GM12874 (cell line): ENCODE measurements around the gene RHPN2.

Experiments
- TF ChIP-seq, protein P1 (sequence below): IDR thresholded peaks from 2 replicates; pipeline ENCODE4 v1.5.1; 2011; ENCODE audit warnings: low read depth, mild to moderate bottlenecking, control low read depth, low read length, moderate library complexity; ENCODE audit not compliant: insufficient read depth

RHPN2 gene

DNA sequence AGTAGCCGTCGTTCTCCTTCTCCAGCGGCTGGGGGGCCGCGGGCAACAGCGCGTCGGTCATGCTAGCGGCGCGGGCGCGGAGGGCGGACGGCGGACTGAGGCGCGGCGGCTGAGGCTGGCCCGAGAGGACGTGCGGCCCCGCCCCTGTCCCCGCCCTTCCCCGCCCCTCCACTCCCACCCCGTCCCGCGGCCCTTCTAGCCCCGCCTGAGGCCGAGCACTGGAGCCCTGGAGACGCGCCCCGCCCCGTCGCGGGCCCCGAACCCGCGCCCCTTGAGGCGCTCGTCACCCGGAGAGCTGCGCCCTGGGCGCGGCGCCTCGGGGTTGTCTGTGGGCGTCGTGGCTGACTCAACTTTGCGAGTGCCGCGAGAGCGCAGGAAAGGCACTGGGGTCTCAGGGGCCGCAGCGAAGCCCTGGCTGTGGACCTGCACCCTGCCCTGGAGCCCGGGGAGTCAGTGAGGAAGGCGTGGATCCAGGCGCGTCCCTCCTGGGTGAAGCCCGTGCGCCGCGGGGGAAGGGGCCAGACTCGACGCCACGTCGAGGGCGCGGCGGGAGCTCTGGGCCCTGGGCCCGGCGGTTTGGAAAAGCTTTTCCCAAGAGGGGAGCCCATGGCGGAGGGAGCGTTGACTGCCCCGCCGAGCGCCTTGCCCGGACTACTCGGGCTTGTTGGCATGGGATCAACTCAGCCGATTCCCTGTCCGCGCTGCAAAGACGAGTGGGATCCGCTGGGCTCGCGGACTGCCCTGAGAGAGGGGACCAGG is at the start of gene RHPN2:
Gene RHPN2, minus strand, starts transcription at position 97 of the 759 bp plus-strand sequence. Its CDS starts 36 bp downstream, at position 61.
- TF ChIP-seq, protein P1, sequence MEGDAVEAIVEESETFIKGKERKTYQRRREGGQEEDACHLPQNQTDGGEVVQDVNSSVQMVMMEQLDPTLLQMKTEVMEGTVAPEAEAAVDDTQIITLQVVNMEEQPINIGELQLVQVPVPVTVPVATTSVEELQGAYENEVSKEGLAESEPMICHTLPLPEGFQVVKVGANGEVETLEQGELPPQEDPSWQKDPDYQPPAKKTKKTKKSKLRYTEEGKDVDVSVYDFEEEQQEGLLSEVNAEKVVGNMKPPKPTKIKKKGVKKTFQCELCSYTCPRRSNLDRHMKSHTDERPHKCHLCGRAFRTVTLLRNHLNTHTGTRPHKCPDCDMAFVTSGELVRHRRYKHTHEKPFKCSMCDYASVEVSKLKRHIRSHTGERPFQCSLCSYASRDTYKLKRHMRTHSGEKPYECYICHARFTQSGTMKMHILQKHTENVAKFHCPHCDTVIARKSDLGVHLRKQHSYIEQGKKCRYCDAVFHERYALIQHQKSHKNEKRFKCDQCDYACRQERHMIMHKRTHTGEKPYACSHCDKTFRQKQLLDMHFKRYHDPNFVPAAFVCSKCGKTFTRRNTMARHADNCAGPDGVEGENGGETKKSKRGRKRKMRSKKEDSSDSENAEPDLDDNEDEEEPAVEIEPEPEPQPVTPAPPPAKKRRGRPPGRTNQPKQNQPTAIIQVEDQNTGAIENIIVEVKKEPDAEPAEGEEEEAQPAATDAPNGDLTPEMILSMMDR, result no peak

DNA sequence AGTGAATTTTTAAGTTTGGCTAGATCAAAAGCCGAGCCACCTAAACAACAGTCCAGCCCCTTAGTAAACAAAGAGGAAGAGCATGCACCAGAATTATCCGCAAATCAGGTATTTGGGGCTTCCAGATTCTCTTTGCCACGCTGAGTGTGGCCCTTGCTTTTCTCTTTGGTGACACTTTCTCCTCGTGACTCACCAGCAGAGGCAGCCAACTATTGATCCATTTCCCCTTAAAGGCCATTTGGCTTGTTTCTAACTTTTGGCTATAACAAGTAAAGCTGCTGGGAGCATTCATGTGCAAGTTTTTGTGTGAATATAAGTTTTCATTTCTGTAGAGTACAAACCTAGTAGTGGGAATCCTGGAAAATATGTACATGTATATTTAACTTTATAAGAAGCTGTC is 49.6 kb upstream of the RHPN2 start:
- TF ChIP-seq, protein P1, result no peak

DNA sequence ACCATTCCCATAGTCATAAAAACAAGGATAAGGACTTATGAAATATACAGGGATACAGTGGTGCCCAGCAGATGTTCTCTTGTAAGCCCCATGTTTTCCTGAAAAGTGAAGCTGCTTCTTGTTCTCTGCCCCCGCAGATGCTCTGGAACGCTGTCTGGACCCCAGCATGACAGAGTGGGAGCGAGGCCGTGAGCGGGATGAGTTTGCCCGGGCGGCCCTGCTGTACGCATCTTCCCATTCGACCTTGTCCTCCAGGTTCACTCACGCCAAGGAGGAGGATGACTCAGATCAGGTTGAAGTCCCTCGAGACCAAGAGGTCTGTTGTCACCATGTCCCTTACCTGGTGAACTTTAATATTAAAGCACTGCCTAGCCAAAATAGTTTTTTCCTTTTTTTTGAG is 46.9 kb upstream of the RHPN2 start:
- TF ChIP-seq, protein P1, result no peak

DNA sequence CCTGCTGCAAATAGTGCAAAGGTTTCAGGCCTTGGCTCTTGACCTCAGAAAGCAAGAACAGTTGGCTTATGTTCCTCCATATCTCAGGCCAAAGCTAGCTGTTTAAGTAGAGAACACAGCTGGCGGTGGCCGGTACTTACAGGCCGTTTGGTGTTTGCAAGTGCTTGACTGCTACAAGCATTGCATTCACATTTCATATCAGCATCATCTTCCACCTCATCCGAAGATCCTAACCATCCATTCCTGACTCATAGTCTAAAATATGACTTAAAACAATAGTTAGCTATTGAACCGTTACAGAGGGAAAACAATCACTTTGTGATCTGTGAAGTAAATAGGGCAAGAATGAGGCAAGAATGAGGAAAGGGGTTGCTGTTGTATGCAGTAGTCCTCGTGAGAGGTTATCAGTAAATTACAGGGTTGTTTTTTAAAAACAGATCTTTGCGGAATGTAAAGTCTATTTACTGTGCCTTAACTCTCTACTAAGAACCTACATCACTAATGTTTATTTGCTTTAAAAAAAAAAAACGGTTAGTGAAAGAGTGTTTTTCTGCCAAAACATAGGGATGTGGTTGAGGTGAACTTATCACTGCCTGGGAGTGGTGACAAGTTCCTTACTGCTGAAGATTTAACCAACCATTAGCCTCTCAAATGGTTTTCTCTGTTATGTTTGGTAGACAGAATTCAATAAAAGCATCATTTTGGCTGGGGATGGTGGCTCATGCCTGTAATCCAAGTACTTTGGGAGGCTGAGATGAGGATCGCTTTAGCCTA is 45.6 kb upstream of the RHPN2 start:
- TF ChIP-seq, protein P1, result no peak

DNA sequence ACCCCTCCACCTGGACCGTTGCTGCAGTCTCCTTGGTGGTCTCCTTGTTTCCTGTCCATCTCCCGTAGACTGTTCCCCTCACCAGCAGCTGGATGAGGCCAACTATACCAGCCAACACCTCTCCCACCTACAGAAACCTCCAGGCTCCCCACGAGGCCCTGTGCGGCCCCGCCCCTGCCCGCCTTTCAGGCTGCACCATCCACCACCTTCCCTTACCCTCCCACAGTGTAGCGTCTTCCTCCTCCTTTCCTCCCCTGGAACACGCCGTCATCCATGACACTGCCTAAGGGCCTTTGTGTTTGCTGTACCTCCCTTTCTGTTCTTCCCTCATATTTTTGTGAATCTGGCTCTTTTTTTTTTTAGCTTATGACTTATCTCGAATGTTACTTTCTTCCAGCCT is 43.5 kb upstream of the RHPN2 start:
- TF ChIP-seq, protein P1, result no peak

DNA sequence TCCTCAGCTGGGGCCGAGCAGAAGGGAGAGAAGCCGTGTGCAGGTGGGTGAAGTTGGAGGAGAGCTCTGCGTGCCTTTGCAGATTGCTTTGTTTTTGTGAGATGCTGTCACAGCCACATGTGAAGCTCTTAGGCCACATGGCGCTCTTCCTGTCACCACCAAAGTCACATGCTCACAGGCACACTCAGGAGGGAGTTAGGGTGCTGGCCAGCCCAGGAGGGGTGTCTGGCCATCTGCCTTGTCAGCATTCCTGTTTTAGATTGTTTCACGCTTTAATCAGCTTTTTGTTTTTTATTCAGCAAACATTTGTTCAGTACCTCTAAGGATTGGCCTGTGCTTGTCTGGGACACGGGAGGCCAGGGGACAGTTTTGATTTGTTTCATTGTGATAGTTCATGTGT is 38.2 kb upstream of the RHPN2 start:
- TF ChIP-seq, protein P1, result no peak

DNA sequence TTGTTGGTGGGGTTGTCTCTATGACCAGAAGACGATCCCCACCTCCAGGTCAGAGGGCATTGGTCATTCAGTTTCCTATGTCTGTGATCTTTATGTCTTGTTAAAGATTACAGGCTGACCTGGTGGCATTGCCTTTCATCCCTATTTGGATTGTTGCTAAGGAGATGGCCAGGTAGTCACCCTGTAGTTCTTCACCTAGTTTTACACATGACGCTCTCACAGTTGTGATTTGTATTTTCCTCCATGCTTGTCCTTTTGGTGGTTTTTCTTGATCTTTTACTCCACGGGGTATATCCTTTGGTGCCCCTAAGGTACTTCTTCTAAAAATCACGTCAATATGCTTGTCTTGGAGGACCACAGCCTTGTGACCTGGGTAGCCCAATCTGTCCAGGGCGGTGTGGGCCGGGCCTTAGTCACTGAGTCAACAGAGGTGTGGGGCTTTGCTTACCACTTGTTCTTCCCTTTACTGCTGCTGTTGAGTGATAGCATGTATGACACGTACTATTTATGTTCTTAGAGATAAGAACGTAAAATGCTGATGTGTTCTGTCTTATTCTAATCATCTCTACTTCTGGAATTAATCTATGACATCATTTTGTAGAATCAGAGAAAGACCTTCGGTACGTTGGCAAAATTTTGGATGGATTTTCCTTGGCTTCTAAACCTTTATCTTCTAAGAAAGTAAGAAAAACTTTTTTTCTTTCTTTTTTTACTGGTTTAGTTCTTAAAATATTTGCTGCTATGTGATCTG is 36.4 kb upstream of the RHPN2 start:
- TF ChIP-seq, protein P1, result no peak
